BLaER1 (cell line): Measurements from ENCODE around the gene NLN.
"Not testable (repeated sequence)": the region's sequence is repeated elsewhere in the genome, so short reads cannot be mapped to it uniquely, and the experiment has no call there.

ENCODE experiments used
- H3K27ac ChIP-seq: shearing (Covaris generic); formaldehyde crosslinking; 2 replicates; pipeline ENCODE4 v1.8.1; 2022
- H3K27me3 ChIP-seq: shearing (Covaris generic); formaldehyde crosslinking; 2 replicates; pipeline ENCODE4 v1.8.1; 2022
- H3K36me3 ChIP-seq: shearing (Covaris generic); formaldehyde crosslinking; 2 replicates; pipeline ENCODE4 v1.8.1; 2022
- H3K4me1 ChIP-seq: shearing (Covaris generic); formaldehyde crosslinking; 2 replicates; pipeline ENCODE4 v1.8.1; 2022
- H3K4me2 ChIP-seq: shearing (Covaris generic); formaldehyde crosslinking; 2 replicates; pipeline ENCODE4 v1.8.1; 2022
- H3K4me3 ChIP-seq: shearing (Covaris generic); formaldehyde crosslinking; 2 replicates; pipeline ENCODE4 v1.8.1; 2022
- H3K9ac ChIP-seq: shearing (Covaris generic); formaldehyde crosslinking; 2 replicates; pipeline ENCODE4 v1.8.1; 2022
- H3K9me3 ChIP-seq: shearing (Covaris generic); formaldehyde crosslinking; 2 replicates; pipeline ENCODE4 v1.8.1; 2022
- H4K20me1 ChIP-seq: shearing (Covaris generic); formaldehyde crosslinking; 2 replicates; pipeline ENCODE4 v1.8.1; 2022
- Cebpa-rat ChIP-seq: shearing (Covaris generic); IDR thresholded peaks from 2 replicates; pipeline ENCODE4 v1.8.1; 2022

NLN gene

DNA sequence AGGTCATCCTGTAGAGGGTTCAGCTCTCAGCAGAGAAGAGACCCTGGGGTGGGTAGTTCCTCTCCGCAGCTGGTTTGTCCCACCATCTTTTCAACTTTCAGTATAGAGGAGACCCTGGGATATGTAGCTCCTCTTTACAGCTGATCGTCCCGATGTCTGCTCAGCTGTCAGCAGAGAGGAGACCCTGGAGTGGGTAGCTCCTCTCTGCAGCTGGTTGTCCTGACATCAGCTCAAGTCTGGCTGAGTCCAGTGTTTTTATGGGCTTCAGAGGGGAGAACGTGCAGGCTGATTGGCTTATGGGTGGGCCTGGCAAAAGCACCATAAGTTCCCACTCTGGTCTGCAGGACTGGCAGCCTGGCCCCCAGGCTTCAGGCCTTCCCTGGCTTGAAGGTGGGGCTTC is 80.8 kb downstream of the NLN start:
- H3K27ac ChIP-seq, result no peak overlapping the region

DNA sequence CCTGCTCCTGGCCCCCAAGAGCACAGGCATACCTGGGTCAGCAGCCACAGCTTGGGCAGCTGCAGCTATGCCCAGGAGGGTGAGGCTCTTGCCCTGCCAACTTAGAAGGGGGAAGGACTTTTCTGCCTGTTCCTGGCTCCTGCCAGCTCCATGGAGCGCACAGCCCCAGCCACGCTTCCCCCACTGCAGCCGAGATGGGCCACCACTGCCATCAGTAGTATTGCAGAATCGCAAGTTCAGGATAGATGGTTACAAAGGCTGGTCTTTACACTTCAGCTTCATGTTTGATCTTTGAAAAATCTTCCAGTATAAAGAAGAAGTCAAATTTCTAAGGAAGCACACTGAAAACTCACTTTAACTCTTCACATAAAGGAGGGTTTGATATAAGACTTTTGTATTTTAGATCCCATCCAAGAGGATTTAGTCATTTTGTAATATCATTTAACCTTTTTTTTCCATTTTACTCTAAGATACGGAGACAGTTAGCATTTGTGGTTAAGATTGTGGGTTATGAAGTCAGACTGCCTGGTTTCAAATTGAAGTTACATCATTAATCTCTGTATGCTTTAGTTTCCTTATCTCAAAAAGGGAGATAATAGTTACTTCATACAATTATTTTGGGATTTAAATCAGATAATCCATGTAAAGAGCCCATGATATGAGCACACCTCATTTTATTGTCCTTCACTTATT is 81.8 kb downstream of the NLN start:
- no peak overlapping the region for H3K4me3 ChIP-seq
- H3K27ac ChIP-seq, result no peak overlapping the region
- H4K20me1 ChIP-seq, result no peaks in the 10 kb centered on the region
- H3K9me3 ChIP-seq, result peaks cover 47% of the 10 kb centered on the region
- TF ChIP-seq Cebpa-rat, result no peak
- no peaks in the 10 kb centered on the region for H3K4me1 ChIP-seq
- H3K9ac ChIP-seq, result no peak overlapping the region
- H3K4me2 ChIP-seq, result no peak overlapping the region
- H3K27me3 ChIP-seq, result no peaks in the 10 kb centered on the region
- H3K36me3 ChIP-seq, result peaks cover 67% of the 10 kb centered on the region

More for the DNA sequence above, 80.8 kb downstream of the NLN start:
- H3K9me3 ChIP-seq, result peaks cover 47% of the 10 kb centered on the region
- no peak overlapping the region for H3K4me2 ChIP-seq
- no peaks in the 10 kb centered on the region for H3K4me1 ChIP-seq
- no peak overlapping the region for H3K9ac ChIP-seq
- no peaks in the 10 kb centered on the region for H4K20me1 ChIP-seq
- H3K27me3 ChIP-seq, result no peaks in the 10 kb centered on the region
- H3K4me3 ChIP-seq, result peak overlapping the region; percentile 38; the same call in 1 of the 2 replicates
- peaks cover 69% of the 10 kb centered on the region for H3K36me3 ChIP-seq
- no peak for TF ChIP-seq Cebpa-rat

DNA sequence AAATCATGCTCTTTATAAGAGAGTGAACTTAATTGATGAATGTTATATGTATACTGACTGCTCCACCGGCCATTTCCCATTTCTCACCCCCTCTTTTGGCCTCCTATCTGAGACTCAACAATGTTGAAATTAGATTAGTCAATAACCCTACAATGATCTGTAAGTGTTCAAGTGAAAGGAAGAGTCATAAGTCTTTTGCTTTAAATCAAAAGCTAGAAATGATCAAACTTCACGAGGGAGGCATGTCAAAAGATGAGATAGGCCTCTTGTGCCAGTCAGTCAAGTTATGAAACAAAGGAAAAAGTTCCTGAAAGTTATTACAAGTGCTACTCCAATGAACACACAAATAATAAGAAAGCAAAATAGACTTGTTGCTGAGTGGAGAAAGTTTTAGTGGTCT is 83.1 kb downstream of the NLN start:
- Histone ChIP-seq H3K4me3 (no peak overlapping the region), H3K4me2 (no peak overlapping the region), H3K4me1 (no peaks in the 10 kb centered on the region), H3K27ac (no peak overlapping the region), H3K9me3 (peaks cover 44% of the 10 kb centered on the region), H3K36me3 (peaks cover 77% of the 10 kb centered on the region), H4K20me1 (no peaks in the 10 kb centered on the region), H3K27me3 (no peaks in the 10 kb centered on the region), H3K9ac (no peak overlapping the region)
- no peak for TF ChIP-seq Cebpa-rat

GRCh38 chr5:65807494-65807893 is 85.5 kb downstream of the NLN start:
- H3K27ac ChIP-seq, H3K9ac ChIP-seq, H3K4me3 ChIP-seq, H4K20me1 ChIP-seq, H3K4me1 ChIP-seq, H3K4me2 ChIP-seq, H3K27me3 ChIP-seq: not testable (repeated sequence)
- H3K9me3 ChIP-seq, result peaks cover 26% of the 10 kb centered on the region
- peaks cover 77% of the 10 kb centered on the region for H3K36me3 ChIP-seq

DNA sequence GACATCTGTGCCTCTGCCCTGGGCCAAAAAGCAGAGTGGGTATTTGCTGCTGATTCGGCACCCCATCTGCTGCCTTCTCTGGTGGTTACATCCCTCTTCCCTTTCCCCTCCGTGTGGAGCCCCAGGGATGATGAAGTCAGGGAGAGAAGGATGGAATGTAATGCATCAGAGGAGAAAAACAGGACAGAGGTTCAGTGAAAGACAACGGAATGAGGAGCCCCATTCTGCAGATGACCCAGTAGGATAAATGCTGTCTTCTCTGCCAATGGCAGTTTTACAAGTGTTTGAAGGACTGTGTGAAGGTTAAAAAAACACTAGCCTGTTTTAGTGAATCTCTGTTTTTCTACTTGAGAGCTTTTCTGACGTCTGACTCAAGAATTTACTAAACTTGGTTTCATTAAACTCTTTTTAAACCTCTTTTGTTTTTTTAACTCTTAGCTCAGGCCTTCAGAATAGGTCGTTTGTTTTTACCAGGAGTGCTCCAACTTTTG is 86.3 kb downstream of the NLN start:
- no peaks in the 10 kb centered on the region for H3K4me1 ChIP-seq
- no peaks in the 10 kb centered on the region for H3K27me3 ChIP-seq
- H3K9me3 ChIP-seq, result peaks cover 18% of the 10 kb centered on the region
- no peak for TF ChIP-seq Cebpa-rat
- H3K36me3 ChIP-seq, result peaks cover 75% of the 10 kb centered on the region
- no peak overlapping the region for H3K4me3 ChIP-seq
- no peak overlapping the region for H3K27ac ChIP-seq
- H3K4me2 ChIP-seq, result no peak overlapping the region
- H4K20me1 ChIP-seq, result no peaks in the 10 kb centered on the region
- no peak overlapping the region for H3K9ac ChIP-seq

DNA sequence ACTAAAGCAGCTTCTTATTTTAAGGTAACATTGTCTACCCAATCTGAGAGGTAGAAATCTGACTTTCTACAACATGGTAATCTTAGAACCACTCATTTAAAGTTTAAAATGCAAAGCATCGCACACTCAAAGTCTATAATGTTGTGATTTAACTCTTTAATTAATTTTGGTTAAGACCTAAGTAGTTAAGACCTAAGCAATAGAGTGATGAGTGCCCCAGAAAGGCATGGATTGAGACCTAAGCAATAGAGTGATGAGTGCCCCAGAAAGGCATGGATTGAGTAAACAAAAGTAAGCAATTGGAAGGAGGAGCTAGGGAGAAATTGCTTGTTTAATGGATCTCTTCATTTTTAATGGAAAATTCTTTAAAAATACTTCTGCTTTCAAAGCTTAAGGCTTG is 86.8 kb downstream of the NLN start:
- H3K9ac ChIP-seq, result no peak overlapping the region
- no peak for TF ChIP-seq Cebpa-rat
- no peak overlapping the region for H3K4me3 ChIP-seq
- peaks cover 75% of the 10 kb centered on the region for H3K36me3 ChIP-seq
- H4K20me1 ChIP-seq, result no peaks in the 10 kb centered on the region
- H3K4me2 ChIP-seq, result no peak overlapping the region
- H3K27ac ChIP-seq, result no peak overlapping the region
- H3K9me3 ChIP-seq, result peaks cover 13% of the 10 kb centered on the region
- no peaks in the 10 kb centered on the region for H3K4me1 ChIP-seq
- H3K27me3 ChIP-seq, result no peaks in the 10 kb centered on the region

DNA sequence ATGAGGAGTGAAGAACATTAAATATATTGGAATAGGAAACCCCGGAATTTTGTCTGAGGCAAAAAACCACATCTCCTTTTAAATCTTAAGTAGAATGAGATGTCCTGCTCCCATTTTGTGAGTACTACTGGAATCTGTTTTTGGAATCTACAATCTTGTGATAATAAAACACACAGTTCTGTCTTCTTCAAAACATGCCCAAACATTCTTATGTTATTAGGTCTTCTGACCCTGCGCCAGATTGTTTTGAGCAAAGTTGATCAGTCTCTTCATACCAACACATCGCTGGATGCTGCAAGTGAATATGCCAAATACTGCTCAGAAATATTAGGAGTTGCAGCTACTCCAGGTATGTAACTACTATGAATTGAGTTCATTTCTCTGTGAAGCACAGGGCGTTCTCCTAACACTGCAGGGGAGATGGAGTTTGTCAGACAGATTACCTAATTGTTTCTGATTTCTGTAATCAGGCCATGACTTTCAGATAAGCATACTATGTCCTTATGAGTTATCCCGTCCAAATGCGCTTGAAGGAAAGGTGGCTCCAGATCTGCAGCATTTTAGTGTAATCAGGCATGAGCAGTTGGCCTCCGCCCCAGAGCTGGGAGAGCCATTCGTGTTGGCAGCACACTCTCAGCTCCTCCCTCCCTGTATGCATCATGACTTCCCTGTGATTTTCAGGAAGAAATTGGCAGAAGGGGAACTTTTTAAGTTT is 88.0 kb downstream of the NLN start:
- H4K20me1 ChIP-seq, result no peaks in the 10 kb centered on the region
- H3K4me3 ChIP-seq, result no peak overlapping the region
- peaks cover 74% of the 10 kb centered on the region for H3K36me3 ChIP-seq
- H3K9me3 ChIP-seq, result peaks cover 7% of the 10 kb centered on the region; the same call in 1 of the 2 replicates
- H3K27me3 ChIP-seq, result no peaks in the 10 kb centered on the region
- H3K9ac ChIP-seq, result no peak overlapping the region
- H3K4me1 ChIP-seq, result no peaks in the 10 kb centered on the region
- no peak overlapping the region for H3K27ac ChIP-seq
- no peak overlapping the region for H3K4me2 ChIP-seq
- no peak for TF ChIP-seq Cebpa-rat

DNA sequence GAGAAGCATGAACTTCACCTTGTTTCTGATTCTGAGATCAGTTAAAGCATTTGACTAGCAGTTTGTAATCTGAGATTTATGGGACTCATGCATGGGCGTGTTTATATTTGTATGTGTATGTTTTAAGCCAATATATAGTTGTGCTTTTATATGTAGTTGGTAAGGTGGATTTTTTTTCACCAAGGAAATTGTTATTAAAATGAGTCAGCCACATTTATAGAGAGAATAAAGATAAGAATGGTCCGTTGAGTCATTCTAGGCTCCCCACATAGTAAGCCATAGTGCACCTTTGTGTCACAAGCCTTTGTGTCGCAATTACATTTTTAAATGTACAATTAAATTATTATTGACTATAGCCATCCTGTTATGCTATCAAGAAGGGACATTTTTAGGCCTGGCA is 89.0 kb downstream of the NLN start:
- no peaks in the 10 kb centered on the region for H3K27me3 ChIP-seq
- no peaks in the 10 kb centered on the region for H3K9me3 ChIP-seq
- no peak overlapping the region for H3K27ac ChIP-seq
- H3K9ac ChIP-seq, result no peak overlapping the region
- H3K36me3 ChIP-seq, result peaks cover 71% of the 10 kb centered on the region
- no peak overlapping the region for H3K4me2 ChIP-seq
- no peaks in the 10 kb centered on the region for H4K20me1 ChIP-seq
- H3K4me1 ChIP-seq, result no peaks in the 10 kb centered on the region
- no peak for TF ChIP-seq Cebpa-rat
- H3K4me3 ChIP-seq, result no peak overlapping the region

DNA sequence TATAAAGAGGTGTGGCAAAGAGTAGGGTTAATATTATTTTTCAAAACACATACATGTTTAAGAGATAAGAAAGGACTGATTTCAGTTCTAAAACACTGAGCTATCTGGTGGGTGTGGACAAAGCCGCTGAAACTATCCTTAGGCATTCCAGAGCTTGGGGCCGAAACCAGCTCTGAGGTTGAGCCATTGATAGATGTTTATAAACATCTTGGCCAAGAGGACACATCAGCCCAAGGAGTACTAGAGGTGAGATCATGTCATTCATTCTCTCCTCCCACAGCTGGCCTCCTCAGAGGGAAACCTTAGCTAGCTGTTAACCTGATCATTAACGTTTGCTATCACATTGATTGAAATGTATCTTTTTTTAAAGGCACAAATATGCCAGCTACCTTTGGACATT is 89.9 kb downstream of the NLN start:
- Histone ChIP-seq H3K9me3 (no peaks in the 10 kb centered on the region), H3K4me2 (no peak overlapping the region), H3K9ac (no peak overlapping the region), H3K27me3 (no peaks in the 10 kb centered on the region), H3K4me1 (no peaks in the 10 kb centered on the region), H3K36me3 (peaks cover 68% of the 10 kb centered on the region), H3K27ac (no peak overlapping the region), H3K4me3 (no peak overlapping the region), H4K20me1 (no peaks in the 10 kb centered on the region)
- TF ChIP-seq Cebpa-rat, result no peak

GRCh38 chr5:65812648-65813047 is 90.6 kb downstream of the NLN start:
- H3K27ac ChIP-seq, result no peak overlapping the region
- H3K4me3 ChIP-seq, result no peak overlapping the region
- no peaks in the 10 kb centered on the region for H4K20me1 ChIP-seq
- H3K9ac ChIP-seq, result no peak overlapping the region
- no peaks in the 10 kb centered on the region for H3K27me3 ChIP-seq
- no peaks in the 10 kb centered on the region for H3K9me3 ChIP-seq
- TF ChIP-seq Cebpa-rat, result no peak
- no peaks in the 10 kb centered on the region for H3K4me1 ChIP-seq
- H3K36me3 ChIP-seq, result peaks cover 66% of the 10 kb centered on the region
- H3K4me2 ChIP-seq, result no peak overlapping the region
